Endothelial cell of umbilical vein (primary cell): ENCODE results near the gene TMEM94. TPM values are rescaled to one million over a fixed set of nuclear protein-coding genes. Genes with fewer than 3 reads are reported as not detected.

Experiments used
- BruUV-seq: library from RNA; stranded (reverse); fragments of 400-500 nt; replicated peaks from 2 replicates; lab custom pipeline; 2021; lab: Mats Ljungman, UMichigan
- CTCF ChIA-PET: fragments of 300-600, 350-600 bp; sonication (Branson Sonifier 250); formaldehyde crosslinking; loops from one replicate; lab custom pipeline; 2021; ENCODE audit warnings: antibody characterized with exemption, inconsistent platforms; lab: Charles Lee
- POLR2A ChIA-PET: fragments of 300-600, 350-600 bp; sonication (Branson Sonifier 250); formaldehyde crosslinking; loops from one replicate; lab custom pipeline; 2021; ENCODE audit warnings: antibody characterized with exemption, inconsistent platforms; lab: Charles Lee
- DNase-seq: peaks from one replicate; pipeline ENCODE4 v3.0.0-alpha.2; 2011; ENCODE audit warnings: low read depth, low spot score
- FAIRE-seq: peaks from 2 replicates; lab custom pipeline; 2011; peaks lifted over from hg19 to GRCh38; lab: Jason Lieb, UNC
- H2AFZ ChIP-seq: 2 replicates; pipeline ENCODE4 v1.6.0; 2012; ENCODE audit warnings: low read depth, low read length, control low read depth, inconsistent platforms
- H3K27ac ChIP-seq: 2 replicates; pipeline ENCODE4 v1.5.1; 2011; ENCODE audit warnings: low read depth, mild to moderate bottlenecking, control low read depth, low read length, moderate library complexity; ENCODE audit not compliant: insufficient read depth
- H3K27me3 ChIP-seq, 2 experiments: 2 replicates each; pipeline versions ENCODE4 v1.6.0 to v1.6.1; 2011; ENCODE audit warnings: low read length in 2 of 2, mixed read lengths in 1 of 2; ENCODE audit not compliant: control insufficient read depth in 2 of 2, insufficient read depth in 2 of 2
- H3K36me3 ChIP-seq, 2 experiments: 2 replicates in 1 of 2; 3 replicates in 1 of 2; pipeline ENCODE4 v1.5.1; 2011; ENCODE audit warnings: low read length in 2 of 2, mild to moderate bottlenecking in 1 of 2, moderate library complexity in 1 of 2; ENCODE audit not compliant: control insufficient read depth in 2 of 2, insufficient read depth in 2 of 2; ENCODE audit errors: extremely low read depth in 1 of 2
- H3K4me1 ChIP-seq: 3 replicates; pipeline ENCODE4 v1.5.1; 2011; ENCODE audit warnings: mild to moderate bottlenecking, low read length; ENCODE audit not compliant: control insufficient read depth, insufficient read depth; ENCODE audit errors: extremely low read depth
- H3K4me2 ChIP-seq: 2 replicates; pipeline ENCODE4 v1.6.1; 2011; ENCODE audit warnings: low read length, control low read depth, mixed read lengths; ENCODE audit not compliant: insufficient read depth
- H3K4me3 ChIP-seq, 3 experiments: fragments of 200-600 bp in 1 of 3; sonication (generic), shearing (Covaris generic) in 1 of 3; replicated peaks in 1 of 3; 2 replicates each; pipeline ENCODE4 v1.5.1; 2011 to 2016; ENCODE audit warnings: control low read depth in 3 of 3, low read length in 3 of 3, mild to moderate bottlenecking in 2 of 3, inconsistent platforms in 1 of 3, low read depth in 1 of 3, moderate library complexity in 1 of 3; ENCODE audit not compliant: insufficient read depth in 1 of 3
- H3K79me2 ChIP-seq: 2 replicates; pipeline ENCODE4 v1.6.0; 2012; ENCODE audit warnings: low read length, inconsistent platforms; ENCODE audit not compliant: control insufficient read depth, insufficient read depth
- H3K9ac ChIP-seq: replicated peaks from 2 replicates; pipeline ENCODE3; 2011; ENCODE audit warnings: low read length, control low read depth; ENCODE audit not compliant: insufficient read depth; ENCODE audit errors: extremely low read depth
- H3K9me1 ChIP-seq: replicated peaks from 3 replicates; pipeline ENCODE4 v1.6.0; 2011; ENCODE audit warnings: mild to moderate bottlenecking, low read length; ENCODE audit not compliant: control insufficient read depth, insufficient read depth; ENCODE audit errors: extremely low read depth
- H3K9me3 ChIP-seq: replicated peaks from 2 replicates; pipeline ENCODE4 v1.5.1; 2012; ENCODE audit warnings: low read length, inconsistent platforms; ENCODE audit not compliant: control insufficient read depth, insufficient read depth
- H4K20me1 ChIP-seq: replicated peaks from 2 replicates; pipeline ENCODE3; 2011; ENCODE audit warnings: mild to moderate bottlenecking, low read length; ENCODE audit not compliant: control insufficient read depth, insufficient read depth; ENCODE audit errors: extremely low read depth
- CTCF ChIP-seq, 2 donors: IDR thresholded peaks; 1 replicate in 1 of 2; 2 replicates in 1 of 2; pipeline ENCODE4 v1.5.1; 2011; ENCODE audit warnings: low read length in 2 of 2, mild to moderate bottlenecking in 2 of 2, moderate library complexity in 2 of 2, control low read depth in 1 of 2, inconsistent platforms in 1 of 2, low read depth in 1 of 2; ENCODE audit not compliant: insufficient read depth in 1 of 2; ENCODE audit errors: extremely low read depth in 1 of 2
- EZH2 ChIP-seq: IDR thresholded peaks from 2 replicates; pipeline ENCODE4 v1.6.1; 2012; ENCODE audit warnings: borderline replicate concordance, low read depth, mild to moderate bottlenecking, moderate library complexity, low read length, inconsistent platforms; ENCODE audit not compliant: severe bottlenecking
- FOS ChIP-seq: IDR thresholded peaks from 2 replicates; pipeline ENCODE4 v1.6.1; 2011; ENCODE audit warnings: mild to moderate bottlenecking, low read length, moderate library complexity, borderline replicate concordance; ENCODE audit not compliant: insufficient read depth
- GATA2 ChIP-seq: IDR thresholded peaks from 2 replicates; pipeline ENCODE4 v1.7.0; 2011; ENCODE audit warnings: low read depth, mild to moderate bottlenecking, moderate library complexity, mixed read lengths, low read length; ENCODE audit not compliant: insufficient read length, insufficient read depth
- JUN ChIP-seq: IDR thresholded peaks from 2 replicates; pipeline ENCODE4 v1.6.1; 2011; ENCODE audit warnings: borderline replicate concordance, low read depth; ENCODE audit not compliant: insufficient read length, insufficient read depth
- MYC ChIP-seq: IDR thresholded peaks from one replicate; pipeline ENCODE4 v1.6.1; 2011; ENCODE audit warnings: mild to moderate bottlenecking, low read depth, low read length
- POLR2AphosphoS5 ChIP-seq: IDR thresholded peaks from 2 replicates; pipeline ENCODE4 v1.6.1; 2012; ENCODE audit warnings: low read depth, mild to moderate bottlenecking, control low read depth, low read length, moderate library complexity; ENCODE audit not compliant: insufficient read depth
- dilution Hi-C: fragments of 300-500 bp; cut with MboI; formaldehyde crosslinking; loops from one replicate; pipeline ENCODE4 v1.15.0; 2019; ENCODE audit warnings: low sequenced_read_pairs; ENCODE audit not compliant: extremely low pct_ligation_motif_present
- intact Hi-C: fragments of 100-400 bp; cut with micrococcal nuclease; formaldehyde crosslinking; loops from one replicate; pipeline ENCODE4 v1.10.0; 2022
- polyA plus RNA-seq, 4 experiments: library from polyadenylated mRNA; depleted of rRNA in 3 of 4; stranded (reverse) in 3 of 4; unstranded in 1 of 4; fragments of >200 nt; gene quantifications; 2 replicates each; pipeline versions ENCODE4 v1.2.1 to v1.2.3, GENCODE V29; 2011 to 2012; ENCODE audit warnings: missing spikeins in 1 of 4
- total RNA-seq: library from RNA; stranded (reverse); gene quantifications from 2 replicates; pipeline ENCODE4 v1.2.3, GENCODE V29; 2021
- TF ChIP-seq, protein P1 (sequence below): IDR thresholded peaks from 2 replicates; pipeline ENCODE4 v1.6.1; 2011; ENCODE audit not compliant: insufficient read depth, insufficient read length

The TMEM94 gene
- total and polyA plus RNA-seq, 2 donors (not counting 3 experiments of a cell fraction or from before 2014, with no cell fraction given) = 69.2 to 75.9 TPM

GRCh38 chr17:75417054-75417580 lies 39.3 kb upstream of the TMEM94 start:
- ChIA-PET CTCF (interaction anchor here (1.5 kb wide), 1 partner anchor 8 kb away, joined by 5 read pairs; no protein-coding TSS in a partner anchor), POLR2A (no interaction called here)
- DNase-seq = no peak
- H4K20me1 ChIP-seq = no peaks in the 10 kb centered on the region
- FAIRE-seq = no peak
- intact Hi-C loops = no loop called here
- no peaks in the 10 kb centered on the region for H3K9me1 ChIP-seq
- H3K27me3 ChIP-seq = peaks cover 0 to 2% of the 10 kb centered on the region in 2 experiments
- H3K4me2 ChIP-seq = no peak overlapping the region
- H3K4me3 ChIP-seq = no peak overlapping the region
- BruUV-seq = no TSS peak
- H2AFZ ChIP-seq = no peak overlapping the region
- H3K79me2 ChIP-seq = no peaks in the 10 kb centered on the region
- H3K9me3 ChIP-seq = no peaks in the 10 kb centered on the region
- TF ChIP-seq MYC (no peak), EZH2 (no peak)
- dilution Hi-C loops = no loop called here
- no peak overlapping the region for H3K9ac ChIP-seq
- H3K4me1 ChIP-seq = peaks cover 5% of the 10 kb centered on the region
- no peak overlapping the region for H3K27ac ChIP-seq
- H3K36me3 ChIP-seq = no peaks in the 10 kb centered on the region

- Histone ChIP-seq H3K9ac (no peak overlapping the region), H3K9me1 (no peaks in the 10 kb centered on the region), H4K20me1 (no peaks in the 10 kb centered on the region), H3K79me2 (no peaks in the 10 kb centered on the region), H3K36me3 (no peaks in the 10 kb centered on the region), H2AFZ (no peak overlapping the region), H3K4me1 (no peaks in the 10 kb centered on the region), H3K4me3 (no peak overlapping the region), H3K9me3 (no peaks in the 10 kb centered on the region), H3K27ac (no peak overlapping the region), H3K27me3 (peaks cover 0 to 2% of the 10 kb centered on the region in 2 experiments), H3K4me2 (no peak overlapping the region)
- FAIRE-seq (no peak), DNase-seq (no peak)
- intact Hi-C loops (no loop called here), dilution Hi-C loops (no loop called here)
- BruUV-seq = no TSS peak
- TF ChIP-seq JUN (no peak), POLR2AphosphoS5 (no peak), GATA2 (no peak), CTCF (IDR thresholded peaks at IDR 0.05; ENCODE audit: extremely low read depth in 1 of 2, insufficient read depth in 1 of 2, low read depth in 1 of 2, low read length in 2 of 2) (no peak), FOS (no peak)
- TF ChIP-seq, protein P1, sequence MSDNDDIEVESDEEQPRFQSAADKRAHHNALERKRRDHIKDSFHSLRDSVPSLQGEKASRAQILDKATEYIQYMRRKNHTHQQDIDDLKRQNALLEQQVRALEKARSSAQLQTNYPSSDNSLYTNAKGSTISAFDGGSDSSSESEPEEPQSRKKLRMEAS = no peak
- CTCF ChIA-PET = interaction anchor here (1.0 to 1.6 kb wide), 2 partner anchors 67 to 146 kb away, joined by 3 to 5 read pairs; no protein-coding TSS in a partner anchor
- POLR2A ChIA-PET = no interaction called here
These were observed 37.9 kb upstream of the TMEM94 start for GRCh38 chr17:75418531-75418930.
